Right lung (tissue), 5 donors: ENCODE data around the gene SMIM12. TPM values are rescaled to one million over a fixed set of nuclear protein-coding genes. Genes with fewer than 3 reads are reported as not detected.
"Not testable (repeated sequence)": the region's sequence is repeated elsewhere in the genome, so short reads cannot be mapped to it uniquely, and the experiment has no call there.

ENCODE experiments used
- DNase-seq, 2 donors: peaks; one replicate each; pipeline ENCODE4 v3.0.0-alpha.2; 2013
- polyA plus RNA-seq, 5 donors: library from polyadenylated mRNA; unstranded; fragments of 120-200 nt; gene quantifications; one replicate each; pipeline versions ENCODE4 v1.2.1 to v1.2.3, GENCODE V29; 2013; ENCODE audit warnings: inconsistent platforms in 1 of 5, low replicate concordance in 1 of 5; ENCODE audit not compliant: insufficient read length in 5 of 5, insufficient read depth in 1 of 5

SMIM12 gene
- polyA plus RNA-seq, 5 donors, result 20.6 to 32.1 (median 26.2) TPM

- DNase-seq, result no peak
Measured at GRCh38 chr1:34845131-34845901, 14.2 kb downstream of the SMIM12 start.

DNA sequence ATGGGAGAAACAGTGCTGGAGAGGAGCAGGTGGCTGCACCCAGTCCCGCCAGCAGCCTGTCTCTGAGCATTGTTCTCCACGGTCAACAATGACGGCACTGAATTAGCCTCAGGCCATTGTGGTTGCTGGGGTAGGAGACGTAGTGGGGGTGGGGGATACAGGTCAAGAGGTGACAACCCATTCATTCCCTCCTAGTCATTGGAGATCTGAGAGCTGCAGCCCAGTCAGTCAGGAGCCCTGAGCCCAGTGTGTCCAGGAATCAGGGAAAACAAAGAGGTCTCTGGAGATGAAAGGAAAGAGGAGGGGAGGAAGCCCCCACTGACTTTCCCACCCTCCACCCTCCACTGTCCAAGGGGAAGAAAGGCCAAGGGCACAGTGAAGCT lies 15.3 kb downstream of the SMIM12 start:
- no peak for DNase-seq

DNA sequence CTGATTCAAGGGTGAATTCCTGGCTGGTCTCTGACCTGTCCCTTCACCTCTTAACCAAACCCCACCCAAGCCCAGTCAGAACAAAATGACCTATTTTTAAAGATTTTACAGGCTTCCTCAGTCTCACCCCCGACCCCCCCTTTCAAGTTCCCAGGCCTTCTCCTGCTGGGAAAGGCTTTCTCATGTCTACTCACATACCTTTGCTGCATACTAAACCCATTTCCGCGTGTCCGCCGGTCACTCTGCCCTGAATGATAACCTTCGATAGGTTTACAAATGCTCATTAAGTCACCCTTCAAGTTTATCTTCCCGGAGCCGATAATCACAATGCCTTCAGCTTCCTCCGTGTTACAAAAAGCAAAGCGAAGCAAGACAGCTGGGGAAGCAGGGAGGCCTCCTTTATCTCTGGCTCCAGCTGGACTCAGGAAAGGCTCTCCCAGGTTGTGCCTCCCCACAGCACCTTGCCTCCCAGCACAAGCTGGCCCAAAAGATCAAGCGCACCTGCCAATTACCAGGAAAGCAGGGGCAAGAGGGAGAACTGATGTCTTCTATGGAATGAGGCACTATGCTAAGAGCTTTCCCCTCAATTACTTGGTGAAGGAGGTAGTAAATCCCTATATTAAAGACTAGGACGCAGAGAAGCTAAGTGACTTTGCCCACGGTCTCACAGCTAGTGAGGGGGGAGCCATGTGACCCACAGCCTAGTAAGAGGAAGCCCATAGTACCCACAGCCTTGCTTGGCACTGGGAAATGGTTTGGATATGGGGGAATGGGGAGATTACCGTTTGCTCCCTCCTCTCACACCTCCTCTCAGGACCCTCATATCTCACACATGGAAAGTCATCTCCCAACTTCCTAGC lies 15.9 kb downstream of the SMIM12 start:
- no peak for DNase-seq

DNA sequence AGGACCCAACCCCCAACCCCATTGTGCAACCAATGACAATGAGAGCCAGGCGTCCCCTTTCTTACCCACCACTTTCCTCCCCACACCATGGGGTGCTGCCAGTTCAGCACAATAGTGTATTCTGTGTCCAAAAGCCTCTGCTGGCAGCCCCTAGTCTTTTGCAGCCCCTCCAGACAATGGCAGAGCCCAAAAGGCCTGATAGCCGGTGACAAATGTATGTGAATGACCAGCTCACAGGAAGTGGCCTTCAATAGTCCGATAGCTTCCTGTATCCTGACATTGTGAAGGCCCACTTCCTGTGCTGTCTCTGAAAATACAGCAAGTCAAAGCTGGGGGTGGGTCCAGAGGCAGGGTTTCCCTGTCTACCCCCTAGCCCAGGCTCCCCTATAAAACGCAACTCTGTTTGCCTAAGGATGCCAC lies 16.6 kb downstream of the SMIM12 start:
- no peak for DNase-seq

DNA sequence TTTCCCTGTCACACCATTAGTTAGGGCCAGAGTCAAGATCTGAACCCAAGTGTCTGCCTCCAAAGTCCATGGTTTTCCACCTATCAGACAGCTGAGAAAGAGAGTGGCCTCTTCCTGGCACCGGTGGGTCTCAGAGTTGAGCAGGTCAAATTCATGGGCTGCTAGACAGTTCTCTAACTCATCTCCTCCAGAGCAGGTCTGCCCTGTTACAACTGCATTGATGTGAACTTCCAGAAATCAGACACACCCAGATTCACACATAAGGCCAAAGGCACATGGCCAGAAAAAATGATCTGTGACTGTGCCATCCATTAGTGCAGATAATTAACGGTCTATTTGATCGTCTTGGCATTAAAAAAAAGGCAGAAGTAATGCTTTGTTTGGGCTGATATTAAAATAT lies 17.5 kb downstream of the SMIM12 start:
- no peak for DNase-seq

DNA sequence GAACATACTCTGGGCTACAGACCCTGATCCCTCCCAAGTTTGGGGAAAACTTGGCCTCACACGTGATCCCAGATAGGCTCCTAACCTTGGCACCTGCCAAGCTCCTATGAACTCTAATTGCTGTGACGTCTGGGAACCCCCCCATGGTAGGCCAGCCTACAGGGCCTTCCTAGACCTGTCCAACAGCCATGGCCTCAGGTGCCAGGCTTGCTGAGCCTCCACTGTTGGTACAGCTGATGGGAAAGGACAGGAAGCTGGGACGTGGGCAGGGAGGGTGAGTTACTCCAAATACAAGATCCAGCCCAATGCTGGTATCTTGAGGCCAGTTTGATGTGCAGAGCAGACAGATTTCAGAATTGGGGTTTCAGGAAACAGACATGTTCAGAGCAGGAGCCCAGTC lies 19.1 kb downstream of the SMIM12 start:
- no peak for DNase-seq

DNA sequence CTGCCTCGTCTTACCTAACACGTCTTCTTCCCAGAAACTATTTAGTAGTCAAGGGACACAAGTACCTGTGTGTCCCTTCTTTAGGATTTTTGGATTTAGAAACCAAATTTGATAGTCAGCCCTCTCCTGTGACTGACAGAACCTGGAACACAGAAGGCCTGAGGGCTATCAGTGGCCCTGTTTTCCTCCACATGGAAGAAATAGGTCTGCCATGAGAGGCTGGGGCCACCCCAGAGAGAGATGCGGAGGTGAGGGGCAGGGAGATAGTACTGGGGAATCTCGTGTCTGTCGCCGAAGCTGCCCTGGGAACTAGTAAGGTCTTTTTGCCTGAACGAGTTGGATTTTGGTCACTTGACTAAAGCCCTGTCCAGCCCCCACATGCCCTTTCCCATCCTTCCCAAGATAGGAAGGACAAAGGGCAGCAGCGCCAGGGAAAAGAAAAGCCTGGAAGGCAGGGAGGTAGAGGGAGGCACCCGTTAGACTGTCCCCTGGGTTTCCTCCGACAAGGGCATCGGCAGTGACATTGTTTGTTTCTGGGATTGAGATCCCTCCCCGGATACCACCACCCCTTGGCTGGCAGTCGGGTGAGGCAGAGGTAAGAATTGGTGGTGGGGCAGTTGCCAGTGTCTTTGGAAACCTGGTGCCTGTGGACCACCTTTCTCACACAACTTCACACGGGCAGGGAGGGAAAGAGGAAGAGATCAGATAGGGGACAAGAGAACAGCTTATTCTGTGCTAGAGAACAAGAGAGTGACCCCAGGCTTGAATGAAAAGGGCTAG lies 19.8 kb downstream of the SMIM12 start:
- DNase-seq, result no peak

DNA sequence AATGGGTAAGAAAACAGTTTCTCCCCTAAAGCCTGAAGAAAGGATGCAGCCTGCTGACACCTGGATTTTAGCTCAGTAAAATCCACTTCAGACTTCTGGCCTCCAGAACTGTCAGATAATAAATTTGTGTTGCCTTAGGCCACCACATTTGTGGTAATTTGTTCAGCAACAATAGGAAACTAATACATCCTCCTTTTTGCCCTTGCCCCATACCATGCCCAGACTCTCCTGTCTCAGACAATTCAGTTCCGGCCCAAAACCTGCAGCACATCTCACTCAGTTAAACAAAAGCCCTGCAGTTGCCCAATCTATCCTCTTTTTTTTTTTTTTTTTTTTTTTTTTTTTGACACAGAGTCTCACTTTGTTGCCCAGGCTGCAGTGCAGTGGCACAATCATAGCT lies 25.8 kb downstream of the SMIM12 start:
- DNase-seq, result no peak

GRCh38 chr1:34831721-34832246 lies 27.8 kb downstream of the SMIM12 start:
- DNase-seq, result no peak

- no peak for DNase-seq
Measured at GRCh38 chr1:34829250-34829649, 30.3 kb downstream of the SMIM12 start.

GRCh38 chr1:34828611-34829010 lies 30.9 kb downstream of the SMIM12 start:
- no peak for DNase-seq

DNA sequence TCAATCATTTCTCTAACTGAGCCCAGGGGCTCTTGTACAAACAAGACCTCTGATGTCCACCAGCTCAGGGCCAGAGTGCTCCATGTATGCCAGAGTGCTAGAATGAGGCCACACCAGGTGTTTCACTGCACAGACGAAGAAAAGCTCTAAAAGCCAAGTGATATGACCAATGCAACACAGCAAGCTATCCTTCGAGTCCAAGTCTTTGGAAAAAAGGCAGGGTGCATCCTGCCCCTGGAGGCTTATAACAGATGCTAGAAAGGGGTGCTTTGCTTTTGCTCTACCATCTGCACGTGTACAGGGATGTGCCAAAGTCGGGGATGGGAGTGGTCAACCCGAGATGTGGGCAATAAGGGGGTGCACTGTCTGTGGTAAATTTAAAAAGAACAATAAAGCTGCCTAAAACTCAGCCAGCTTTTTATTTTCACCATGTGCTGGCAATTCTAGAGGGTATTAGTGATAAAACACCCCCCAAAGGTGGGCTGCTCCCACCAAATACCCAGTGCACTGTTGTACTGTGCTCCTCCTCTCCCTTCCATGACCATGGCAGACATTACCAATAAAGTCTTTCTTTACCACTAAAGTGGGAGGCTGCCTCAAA lies 32.1 kb downstream of the SMIM12 start:
- DNase-seq, result no peak

GRCh38 chr1:34825455-34826091 lies 34.0 kb downstream of the SMIM12 start:
- no peak for DNase-seq

GRCh38 chr1:34824817-34825454 lies 34.6 kb downstream of the SMIM12 start:
- no peak for DNase-seq

DNA sequence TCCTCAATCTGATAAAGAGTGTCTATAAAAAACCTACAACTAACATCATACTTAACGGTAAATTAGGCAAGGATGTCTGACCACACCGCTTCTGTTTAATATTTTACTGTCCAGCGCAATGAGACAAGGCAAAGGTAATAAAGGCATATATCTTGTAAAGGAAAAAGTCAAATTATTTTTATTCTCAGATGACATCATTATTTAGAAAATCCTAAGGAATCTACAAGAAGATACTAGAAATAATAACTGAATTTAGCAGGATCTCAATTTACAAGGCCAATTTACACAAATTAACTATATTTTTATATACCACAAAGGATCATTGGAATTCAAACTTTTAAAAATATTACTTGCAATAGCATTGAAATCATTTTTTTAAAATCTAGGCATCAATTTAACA lies 37.3 kb downstream of the SMIM12 start:
- DNase-seq, result no peak

DNA sequence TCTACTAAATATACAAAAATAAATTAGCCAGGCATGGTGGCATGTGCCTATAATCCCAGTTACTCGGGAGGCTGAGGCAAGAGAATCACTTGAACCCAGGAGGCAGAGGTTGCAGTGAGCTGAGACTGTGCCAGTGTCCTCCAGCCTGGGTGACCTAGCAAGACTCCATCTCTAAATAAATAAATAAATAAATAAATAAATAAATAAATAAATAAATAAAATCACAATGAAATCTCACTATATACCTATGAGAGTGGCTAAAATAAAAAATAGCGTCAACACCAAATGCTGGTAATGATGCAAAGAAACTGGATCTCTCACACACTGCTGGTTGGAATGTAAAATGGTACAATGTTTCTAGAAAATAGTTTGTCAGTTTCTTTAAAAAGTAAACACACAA lies 40.7 kb downstream of the SMIM12 start:
- DNase-seq, result not testable (repeated sequence)

- no peak for DNase-seq
Measured at GRCh38 chr1:34816778-34817177, 42.8 kb downstream of the SMIM12 start.

DNA sequence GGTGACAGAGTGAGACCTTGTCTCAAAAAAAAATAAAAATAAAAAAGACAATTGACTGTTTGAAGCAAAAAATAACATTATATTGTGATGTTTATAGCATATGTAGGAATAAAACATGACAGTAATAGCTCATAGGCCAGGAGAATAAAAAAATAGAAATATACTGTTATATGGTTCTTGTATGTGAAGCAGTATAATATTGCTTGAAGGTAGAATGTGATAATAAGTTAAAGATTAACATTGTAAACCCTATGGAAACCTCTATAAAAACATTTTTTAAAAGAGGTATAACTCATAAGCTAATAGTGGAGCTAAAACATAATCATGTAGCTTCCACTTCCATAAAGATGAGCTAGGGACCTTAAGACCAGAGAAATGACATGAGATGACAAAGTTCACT lies 43.2 kb downstream of the SMIM12 start:
- DNase-seq, result no peak

DNA sequence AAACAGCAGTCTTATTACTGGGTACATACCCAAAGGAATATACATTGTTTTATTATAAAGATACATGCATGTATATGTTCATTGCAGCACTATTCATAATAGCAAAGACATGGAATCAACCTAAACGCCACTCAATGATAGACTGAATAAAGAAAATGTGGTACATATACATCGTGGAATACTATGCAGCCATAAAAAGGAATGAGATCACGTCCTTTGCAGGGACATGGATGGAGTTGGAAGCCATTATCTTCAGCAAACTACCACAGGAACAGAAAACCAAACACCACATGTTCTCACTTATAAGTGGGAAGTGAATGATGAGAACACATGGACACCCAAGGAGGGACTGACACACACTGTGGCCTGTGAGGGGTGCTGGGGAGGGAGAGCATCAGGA lies 48.8 kb downstream of the SMIM12 start:
- DNase-seq, result not testable (repeated sequence)

- DNase-seq, result no peak
Measured at GRCh38 chr1:34808051-34808810, 51.3 kb downstream of the SMIM12 start.
